Ectodermal cell (in vitro differentiated cells): ENCODE data around the gene MAP3K6.
"Not testable (repeated sequence)": the region's sequence is repeated elsewhere in the genome, so short reads cannot be mapped to it uniquely, and the experiment has no call there.

Experiments used
- H3K27ac ChIP-seq: 2 replicates; pipeline ENCODE4 v1.7.0; 2013; ENCODE audit warnings: mild to moderate bottlenecking, low read depth, low read length; ENCODE audit not compliant: insufficient read depth, poor library complexity, severe bottlenecking
- H3K27me3 ChIP-seq: 2 replicates; pipeline ENCODE4 v1.7.0; 2013; ENCODE audit warnings: mild to moderate bottlenecking, low read length; ENCODE audit not compliant: insufficient read depth, control insufficient read depth, poor library complexity, severe bottlenecking
- H3K36me3 ChIP-seq: one replicate; pipeline ENCODE4 v1.7.0; 2013; ENCODE audit warnings: low read length; ENCODE audit not compliant: control insufficient read depth, insufficient read depth
- H3K4me1 ChIP-seq: one replicate; pipeline ENCODE4 v1.7.0; 2013; ENCODE audit warnings: low read length; ENCODE audit not compliant: control insufficient read depth, insufficient read depth
- H3K4me3 ChIP-seq: 2 replicates; pipeline ENCODE4 v1.7.0; 2013; ENCODE audit warnings: low read depth, low read length, control low read depth; ENCODE audit not compliant: insufficient read depth
- H3K9me3 ChIP-seq: 2 replicates; pipeline ENCODE4 v1.7.0; 2013; ENCODE audit warnings: mild to moderate bottlenecking, low read length, moderate library complexity; ENCODE audit not compliant: control insufficient read depth
- WGBS, 2 experiments: methylation state at CpG; one replicate each; pipeline ENCODE4 v1.1.7; 2013; ENCODE audit warnings: missing lambda C conversion rate in 2 of 2; 5-methylcytosine and 5-hydroxymethylcytosine counted together

Gene MAP3K6

DNA sequence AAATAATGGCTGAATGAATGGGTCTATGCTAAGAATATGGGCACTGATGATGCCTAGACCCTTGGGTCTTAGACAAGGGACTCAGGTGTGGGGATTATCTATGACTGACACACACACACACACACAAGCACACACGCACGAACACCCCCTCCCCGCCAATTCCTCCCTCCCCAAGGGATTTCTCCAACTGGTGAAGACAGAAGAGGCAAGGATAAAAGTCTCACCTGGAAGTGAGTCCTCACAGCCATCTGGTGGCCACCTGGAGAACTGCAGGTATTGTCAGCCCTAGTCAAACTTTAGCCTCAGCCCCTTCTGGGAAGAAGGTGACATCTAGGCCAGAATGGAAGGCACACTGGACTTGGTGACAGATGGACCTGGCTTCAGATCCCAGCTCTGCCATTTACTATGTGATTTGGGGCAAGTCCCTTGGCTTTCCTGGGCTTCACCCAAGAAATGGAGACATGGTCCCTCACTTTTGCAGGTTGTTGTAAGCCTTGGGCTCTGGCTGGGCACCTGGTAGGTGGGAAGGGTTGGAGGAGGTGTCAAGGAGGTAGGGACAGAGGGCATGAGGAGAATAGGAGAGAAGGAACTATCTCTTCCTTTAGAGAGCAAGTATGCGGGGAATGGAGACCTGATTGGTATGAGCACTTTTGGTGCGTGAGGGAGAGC, 21.7 kb upstream of the MAP3K6 start:
- no peak overlapping the region for H3K27ac ChIP-seq
- 39 to 44% methylated on average over 5 of the region's 5 CpGs for WGBS, 2 experiments
- H3K27me3 ChIP-seq = peaks cover 4% of the 10 kb centered on the region

DNA sequence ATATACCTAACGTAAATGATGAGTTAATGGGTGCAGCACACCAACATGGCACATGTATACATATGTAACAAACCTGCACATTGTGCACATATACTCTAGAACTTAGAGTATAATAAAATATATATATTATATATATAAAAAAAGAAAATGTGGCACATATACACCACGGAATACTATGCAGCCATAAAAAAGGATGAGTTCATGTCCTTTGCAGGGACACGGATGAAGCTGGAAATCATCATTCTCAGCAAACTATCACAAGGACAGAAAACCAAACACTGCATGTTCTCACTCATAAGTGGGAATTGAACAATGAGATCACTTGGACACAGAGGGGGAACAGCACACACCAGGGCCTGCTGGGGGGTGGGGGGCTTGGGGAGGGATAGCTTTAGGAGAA, 18.0 kb upstream of the MAP3K6 start:
- H3K36me3 ChIP-seq, H3K4me3 ChIP-seq, H3K9me3 ChIP-seq, H3K27ac ChIP-seq, H3K4me1 ChIP-seq: not testable (repeated sequence)
- peaks cover 23% of the 10 kb centered on the region for H3K27me3 ChIP-seq
- WGBS, 2 experiments = 88 to 91% methylated on average over 1 to 2 of the region's 3 CpGs

More for the DNA sequence above, 21.7 kb upstream of the MAP3K6 start:
- H3K9me3 ChIP-seq = no peaks in the 10 kb centered on the region
- H3K4me1 ChIP-seq = peaks cover 6% of the 10 kb centered on the region
- H3K4me3 ChIP-seq = no peak overlapping the region
- H3K36me3 ChIP-seq = no peaks in the 10 kb centered on the region

DNA sequence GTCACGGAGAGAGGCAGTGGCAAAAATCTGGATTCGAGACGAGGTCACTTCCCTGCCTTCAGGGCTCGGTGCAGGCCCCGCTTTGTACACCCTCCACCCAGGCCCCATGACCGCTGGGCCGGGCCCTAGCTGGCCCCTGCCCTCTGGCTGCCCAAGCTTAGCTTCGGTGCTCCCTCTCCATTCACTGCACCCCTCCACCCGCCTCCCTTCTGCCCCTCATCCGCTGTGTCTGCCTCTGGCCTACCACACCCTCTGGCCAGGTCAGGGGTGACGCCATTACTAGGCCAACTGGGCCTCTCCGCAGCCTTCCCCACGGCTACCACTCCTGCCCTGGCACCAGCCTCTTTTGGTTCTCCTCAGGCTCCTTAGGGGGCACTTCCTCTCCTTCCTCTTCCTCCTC, 16.9 kb upstream of the MAP3K6 start:
- WGBS, 2 experiments = 91% methylated on average over 13 of the region's 13 CpGs
- Histone ChIP-seq H3K27me3 (peaks cover 23% of the 10 kb centered on the region), H3K36me3 (no peaks in the 10 kb centered on the region), H3K4me1 (peaks cover 9% of the 10 kb centered on the region), H3K27ac (no peak overlapping the region), H3K9me3 (no peaks in the 10 kb centered on the region), H3K4me3 (no peak overlapping the region)

DNA sequence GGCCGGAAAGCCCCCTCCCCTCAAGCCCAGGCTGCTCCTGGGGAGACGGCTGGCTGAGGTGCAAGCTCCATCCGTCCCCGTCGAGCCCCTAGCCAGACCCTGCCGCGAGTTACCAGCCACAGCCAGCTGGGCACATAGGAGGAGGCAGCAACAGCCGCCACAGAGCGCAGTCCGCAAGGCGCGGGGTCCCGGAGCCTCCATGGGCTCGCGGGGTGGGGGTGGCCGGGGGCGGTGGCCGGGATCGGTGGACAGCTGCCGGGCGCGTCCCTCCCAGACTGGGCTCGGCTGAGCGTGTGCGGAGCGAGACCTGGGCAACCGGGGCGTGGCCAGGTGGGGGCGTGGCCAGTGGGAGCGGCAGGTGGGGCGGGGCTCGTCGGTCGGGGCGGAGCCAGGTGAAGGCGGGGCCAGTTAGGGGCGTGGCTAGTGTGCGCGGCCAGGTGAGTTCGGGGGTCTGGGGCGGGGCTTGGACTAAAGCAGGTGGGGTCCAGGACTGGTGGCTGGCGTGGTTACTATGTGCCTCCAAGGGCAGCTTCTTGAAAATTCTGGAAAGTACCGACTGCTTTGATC, 16.4 kb upstream of the MAP3K6 start, which contains the start of gene CD164L2:
Gene CD164L2 (minus strand): TSS at position 295 of the 567 bp plus-strand sequence. CDS start 94 bp downstream, at position 201.
- H3K27me3 ChIP-seq = peaks cover 23% of the 10 kb centered on the region
- peak within 1 kb of the TSS; percentile 37 for H3K4me3 ChIP-seq
- H3K4me1 ChIP-seq = peaks cover 9% of the 10 kb centered on the region
- no peaks in the 10 kb centered on the region for H3K36me3 ChIP-seq
- no peaks in the 10 kb centered on the region for H3K9me3 ChIP-seq
- 8% methylated on average over 43 of the region's 43 CpGs for WGBS, 2 experiments
- no peak within 1 kb of the TSS for H3K27ac ChIP-seq

DNA sequence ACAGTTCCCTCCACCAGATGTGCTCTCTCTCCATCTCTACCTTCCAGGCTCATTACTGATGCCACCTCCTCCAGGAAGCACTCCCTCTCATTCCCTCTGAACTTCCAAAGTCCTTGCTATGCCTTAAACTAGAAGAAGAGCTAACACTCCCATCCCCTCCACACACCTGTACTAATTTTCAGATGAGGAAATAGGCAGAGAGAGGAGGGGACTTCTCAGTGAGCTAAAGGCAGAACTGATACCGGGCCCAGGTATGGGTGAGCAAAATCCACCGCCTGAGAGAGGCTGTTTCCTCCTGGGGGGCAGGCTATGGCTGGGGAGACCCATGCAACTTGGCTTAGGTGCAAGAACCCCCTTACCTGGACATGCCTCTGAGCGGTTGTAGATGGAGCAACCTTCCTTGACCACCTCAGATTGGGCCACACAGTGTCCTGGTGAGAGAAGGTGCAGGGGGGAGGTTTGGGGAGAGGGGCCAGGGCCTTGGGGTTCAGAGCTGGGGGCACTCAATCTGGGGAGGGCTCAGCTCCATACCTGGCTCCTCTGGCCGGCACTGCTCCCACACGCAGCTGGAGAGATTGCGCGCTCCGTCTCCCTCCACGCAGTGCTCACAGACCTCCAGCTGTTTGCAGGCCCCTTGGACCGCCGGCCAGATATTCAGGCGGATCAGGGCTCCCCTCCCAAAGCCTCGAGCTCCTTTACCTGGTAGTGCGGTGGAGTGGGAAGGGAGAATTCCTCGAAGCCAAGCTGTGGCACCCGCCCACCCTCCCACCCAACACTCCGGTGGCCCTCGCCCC, 15.4 kb upstream of the MAP3K6 start:
- Histone ChIP-seq H3K27ac (no peak overlapping the region), H3K9me3 (no peaks in the 10 kb centered on the region)
- 80 to 82% methylated on average over 16 to 17 of the region's 18 CpGs for WGBS, 2 experiments

DNA sequence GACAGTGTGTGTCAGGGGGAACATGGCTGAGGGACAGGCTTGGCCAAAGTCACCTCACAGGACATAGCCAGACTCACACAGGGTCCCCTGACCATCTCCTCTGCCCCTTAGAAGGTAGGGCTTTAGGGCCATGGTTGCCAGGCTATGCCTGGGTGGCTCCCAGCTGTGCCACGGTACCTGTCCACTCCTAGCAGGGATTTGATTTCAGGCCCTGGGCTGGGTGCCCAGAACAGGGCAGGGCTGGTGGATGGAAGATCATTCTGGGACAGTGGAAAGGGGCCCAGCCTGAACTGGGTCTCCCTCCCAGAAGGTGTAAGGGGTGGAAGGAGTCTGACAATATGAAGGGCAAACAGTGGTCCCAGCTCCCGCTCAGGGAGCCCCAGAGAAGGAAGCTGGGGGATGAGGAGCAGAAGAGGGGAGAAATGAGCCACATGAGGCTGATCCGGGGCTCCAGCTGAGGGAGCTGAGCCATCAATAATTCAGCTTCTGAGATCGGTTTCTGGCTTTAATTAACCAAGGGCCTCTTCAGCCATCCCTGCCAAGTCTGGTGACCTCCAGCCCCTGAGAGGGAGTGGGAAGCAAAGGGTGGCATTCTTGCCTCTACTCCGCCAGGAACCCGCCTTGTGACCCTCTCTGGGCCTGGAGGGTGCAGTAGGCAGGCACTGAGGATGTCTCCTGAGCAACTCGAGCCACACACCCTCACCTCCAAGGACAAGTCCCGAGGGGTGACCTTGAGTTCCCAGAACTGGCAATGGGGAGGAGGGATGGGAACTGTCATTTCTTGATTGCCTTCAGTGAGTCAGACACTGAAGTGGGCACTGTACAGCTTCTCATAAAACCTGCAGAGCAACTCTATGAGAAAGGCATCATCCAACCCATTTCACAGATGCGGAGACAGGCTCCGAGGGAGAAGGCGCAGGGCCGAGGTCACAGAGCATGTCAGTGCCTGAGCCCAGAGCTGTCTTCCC, 14.3 kb upstream of the MAP3K6 start:
- H3K27ac ChIP-seq = no peak overlapping the region
- no peaks in the 10 kb centered on the region for H3K9me3 ChIP-seq
- 94 to 96% methylated on average over 12 of the region's 12 CpGs for WGBS, 2 experiments
- H3K36me3 ChIP-seq = no peaks in the 10 kb centered on the region
- H3K4me1 ChIP-seq = peaks cover 9% of the 10 kb centered on the region
- peaks cover 23% of the 10 kb centered on the region for H3K27me3 ChIP-seq
- H3K4me3 ChIP-seq = no peak overlapping the region

More for the DNA sequence above, 15.4 kb upstream of the MAP3K6 start:
- Histone ChIP-seq H3K4me1 (peaks cover 9% of the 10 kb centered on the region), H3K36me3 (no peaks in the 10 kb centered on the region), H3K4me3 (no peak overlapping the region), H3K27me3 (peaks cover 23% of the 10 kb centered on the region)

DNA sequence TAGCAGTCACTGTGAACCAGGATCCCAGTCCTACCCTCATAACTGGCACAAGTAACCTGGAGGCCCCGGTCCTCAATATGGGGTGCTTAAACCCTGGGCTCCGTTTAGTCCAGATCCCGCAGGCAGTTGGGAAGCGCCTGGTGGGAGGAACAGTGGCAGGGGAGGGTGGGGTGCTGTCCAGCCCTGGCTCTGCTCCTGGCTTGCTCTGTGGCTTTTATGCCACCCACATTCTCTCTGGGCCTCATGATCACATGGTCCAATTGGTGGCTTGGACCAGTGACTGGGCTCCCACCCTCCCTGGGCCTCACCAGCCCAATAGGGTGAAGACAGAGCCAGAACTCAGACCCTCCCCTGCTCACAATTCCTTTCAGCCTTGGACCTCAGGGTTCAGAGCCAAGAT, 13.5 kb upstream of the MAP3K6 start:
- Histone ChIP-seq H3K9me3 (no peaks in the 10 kb centered on the region), H3K27me3 (peaks cover 23% of the 10 kb centered on the region), H3K36me3 (no peaks in the 10 kb centered on the region), H3K4me3 (no peak overlapping the region), H3K4me1 (peaks cover 9% of the 10 kb centered on the region), H3K27ac (no peak overlapping the region)
- WGBS, 2 experiments = 89 to 95% methylated on average over 4 of the region's 4 CpGs

DNA sequence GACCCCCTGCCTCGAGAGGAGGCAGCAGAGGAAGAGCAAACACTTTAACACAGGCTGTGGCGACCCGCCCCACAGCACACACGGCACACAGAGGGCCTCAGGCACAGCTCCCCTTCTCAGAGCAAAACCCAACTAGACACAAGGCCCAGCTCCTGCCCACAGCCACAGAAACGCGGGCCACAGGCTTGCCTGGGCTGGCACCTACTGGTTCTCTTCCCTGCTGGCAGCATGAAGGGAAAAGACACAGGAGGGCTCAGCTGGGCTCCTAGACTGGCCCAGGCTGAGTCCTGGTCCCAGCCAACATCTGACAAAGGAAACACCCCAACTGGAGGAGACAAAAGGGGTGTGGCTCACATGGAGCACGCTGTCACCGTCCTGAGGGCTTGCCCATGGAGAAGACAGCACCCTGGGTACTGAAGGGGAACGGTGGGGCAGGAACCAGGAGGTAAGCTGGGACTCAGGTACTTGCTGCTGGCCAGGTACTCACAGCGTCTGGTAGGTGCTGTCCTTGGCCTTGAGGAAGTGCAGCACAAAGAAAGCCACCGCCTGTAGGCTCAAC, 12.9 kb upstream of the MAP3K6 start:
- 78 to 85% methylated on average over 11 of the region's 11 CpGs for WGBS, 2 experiments
- H3K36me3 ChIP-seq = no peaks in the 10 kb centered on the region

DNA sequence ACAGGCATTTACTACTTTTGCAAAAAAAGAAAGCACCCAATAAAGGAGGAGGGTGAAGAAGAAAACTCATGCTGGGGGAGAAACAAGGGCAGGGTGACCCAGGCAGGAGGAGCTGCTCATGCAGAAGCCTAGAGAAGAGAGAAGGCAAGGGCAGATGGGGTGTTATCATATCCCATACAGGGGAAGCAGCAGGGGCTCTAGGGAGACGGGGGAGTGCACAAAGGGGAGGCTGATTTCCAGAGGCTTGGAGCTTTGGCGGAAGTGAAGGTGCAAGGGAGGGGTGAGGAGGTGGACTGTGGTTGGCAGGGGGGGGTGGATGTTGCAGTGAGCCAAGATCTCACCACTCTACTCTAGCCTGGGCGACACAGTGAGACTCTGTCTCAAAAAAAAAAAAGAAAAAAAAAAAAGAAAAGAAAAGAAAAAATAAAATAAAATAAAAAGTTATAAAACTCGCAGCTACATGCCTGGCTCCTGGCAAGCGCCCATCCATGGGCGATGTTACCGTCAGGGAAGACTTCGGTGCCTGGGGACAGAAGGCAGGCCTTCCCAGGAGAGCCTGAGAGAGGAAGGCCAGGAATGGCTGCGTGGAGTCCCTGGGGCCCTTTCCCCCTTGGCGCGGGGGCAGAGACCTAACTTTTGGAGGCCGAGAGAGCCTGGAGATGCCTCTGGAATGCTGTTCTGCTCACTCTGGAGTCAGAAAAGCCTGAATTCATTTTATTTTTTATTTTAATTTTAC, 11.2 kb upstream of the MAP3K6 start:
- Histone ChIP-seq H3K27ac (no peak overlapping the region), H3K9me3 (no peaks in the 10 kb centered on the region), H3K4me1 (peaks cover 9% of the 10 kb centered on the region), H3K27me3 (peaks cover 14% of the 10 kb centered on the region), H3K4me3 (no peak overlapping the region), H3K36me3 (no peaks in the 10 kb centered on the region)
- WGBS, 2 experiments = 87 to 88% methylated on average over 11 of the region's 12 CpGs

More for the DNA sequence above, 12.9 kb upstream of the MAP3K6 start:
- Histone ChIP-seq H3K9me3 (no peaks in the 10 kb centered on the region), H3K27me3 (peaks cover 23% of the 10 kb centered on the region), H3K4me1 (peaks cover 9% of the 10 kb centered on the region), H3K27ac (no peak overlapping the region), H3K4me3 (no peak overlapping the region)
